OCI-LY1 (cell line): ENCODE measurements around the gene LLGL2.

Source experiments
- CTCF ChIP-seq: fragments of 200-600 bp; sonication (generic), shearing (Covaris generic); IDR thresholded peaks from 2 replicates; pipeline ENCODE4 v1.5.1; 2017; ENCODE audit warnings: mild to moderate bottlenecking, antibody characterized with exemption, low read length, moderate library complexity, mixed read lengths
- EZH2 ChIP-seq: fragments of 200-600 bp; sonication (generic), shearing (Covaris generic); IDR thresholded peaks from 2 replicates; pipeline ENCODE4 v1.8.0; 2017; ENCODE audit warnings: borderline replicate concordance, mixed run types, mild to moderate bottlenecking, antibody characterized with exemption, low read length, moderate library complexity, mixed read lengths

- TF ChIP-seq EZH2 = no peak
- TF ChIP-seq CTCF = no peak
Measured at GRCh38 chr17:75476752-75477489, 48.6 kb upstream of the LLGL2 start.
